Measurements from ENCODE around the gene SAMMSON.

GRCh38 chr3:70000563-70001081 lies 1.1 kb downstream of the SAMMSON start:
- TF ChIP-seq CTCF (IDR thresholded peaks at IDR 0.05) (no peak), POLR2A (IDR thresholded peaks at IDR 0.05) (no peak)
